GDM1 (cell line): ENCODE results near the gene PLEKHD1.

Experiments
- DNase-seq: peaks from one replicate; lab custom pipeline; 2025; lab: John Stamatoyannopoulos, UW

PLEKHD1 gene

DNA sequence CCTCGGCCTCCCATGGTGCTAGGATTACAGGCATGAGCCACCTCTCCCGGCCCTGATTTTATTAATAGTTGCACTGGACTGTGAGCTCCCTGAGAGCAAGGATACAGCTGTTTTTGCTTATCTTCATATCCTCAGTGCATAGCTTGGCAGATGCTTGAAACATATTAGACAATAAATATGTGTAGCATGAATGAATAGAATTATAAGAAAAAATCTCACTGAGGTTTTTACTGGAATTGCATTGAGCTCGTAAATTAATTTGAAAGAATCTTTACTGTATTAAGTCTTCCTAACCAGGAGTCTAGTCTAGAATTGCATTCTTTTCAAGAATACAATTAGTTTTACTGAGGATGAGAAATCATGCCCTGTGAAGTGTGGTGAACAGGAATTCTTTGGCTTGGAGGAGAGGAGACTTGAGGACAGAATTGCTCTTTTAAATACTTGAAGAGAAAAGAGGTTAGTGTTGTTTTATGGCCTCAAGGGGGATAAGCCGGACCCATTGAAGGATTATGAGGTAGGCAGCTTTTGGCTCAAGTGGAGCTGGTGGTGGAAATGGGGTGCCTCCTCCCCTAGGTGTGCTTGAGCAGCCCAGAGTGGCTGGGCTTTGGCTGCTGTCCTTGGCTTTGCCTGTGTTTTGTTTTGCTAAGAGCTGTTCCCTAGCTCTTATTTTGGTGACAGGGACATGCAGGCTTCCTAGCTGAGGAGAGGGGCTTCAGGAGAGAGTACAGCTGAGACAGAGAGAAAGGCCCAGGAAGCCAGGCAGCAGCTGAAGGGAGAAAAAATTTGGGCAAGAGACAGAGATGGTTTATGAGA, 34.0 kb downstream of the PLEKHD1 start:
- DNase-seq: no peak

DNA sequence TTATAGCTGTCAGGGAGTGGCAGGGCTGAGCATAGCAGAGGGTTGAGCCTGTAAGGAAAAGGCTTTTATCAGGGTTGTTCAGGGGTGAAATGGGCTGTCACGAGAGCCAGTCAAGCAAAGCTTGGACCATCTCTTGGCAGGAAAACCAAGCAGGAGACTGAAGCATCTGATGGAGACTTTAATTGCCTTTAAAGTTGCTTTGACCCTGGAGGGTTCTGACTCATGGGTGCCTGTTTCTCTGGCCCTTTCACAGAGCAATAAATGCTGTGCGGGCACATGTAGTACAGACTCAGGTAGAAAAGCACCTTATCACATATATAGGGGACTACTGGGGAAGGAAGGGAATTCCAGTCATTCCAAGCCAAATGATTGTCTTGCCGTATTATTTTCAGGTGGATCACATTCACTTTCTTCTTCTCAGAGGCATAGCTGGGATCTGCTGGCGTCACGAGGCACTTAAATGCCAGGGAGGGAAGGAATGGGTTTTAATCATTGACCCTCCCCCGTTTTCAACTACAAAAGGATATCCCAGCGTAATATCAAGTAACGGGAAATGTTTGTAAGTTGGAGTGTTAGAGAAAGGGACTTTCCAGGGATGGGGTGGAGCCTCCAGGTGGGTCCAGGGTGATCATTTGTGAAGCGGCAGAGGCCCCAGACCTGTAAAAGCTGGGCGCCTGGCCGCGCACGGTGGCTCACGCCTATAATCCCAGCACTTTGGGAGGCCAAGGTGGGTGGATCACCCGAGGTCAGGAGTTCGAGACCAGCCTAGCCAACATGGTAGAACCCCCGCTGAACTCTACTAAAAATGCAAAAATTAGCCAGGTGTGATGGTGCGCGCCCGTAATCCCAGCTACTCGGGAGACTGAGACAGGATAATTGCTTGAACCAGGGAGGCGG, 34.9 kb downstream of the PLEKHD1 start:
- no peak for DNase-seq

DNA sequence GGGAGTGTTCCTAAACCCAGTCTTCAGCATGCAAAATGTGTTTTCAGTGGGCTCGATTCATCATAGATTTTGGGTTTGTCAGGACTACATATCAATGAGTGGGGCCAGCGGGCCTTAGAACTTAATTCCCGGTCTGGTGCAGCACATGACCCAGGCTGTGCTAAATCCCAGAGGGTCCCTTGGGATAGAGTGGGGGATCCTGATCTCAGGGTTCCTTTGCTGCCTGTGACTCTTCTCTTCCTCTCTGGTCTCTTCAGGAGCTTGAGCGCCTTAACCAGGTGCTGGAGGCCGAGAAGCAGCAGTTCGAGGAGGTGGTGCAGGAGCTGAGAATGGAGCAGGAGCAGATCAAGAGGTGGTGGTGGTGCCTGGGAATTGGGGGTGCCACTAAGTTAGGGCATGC, 37.5 kb downstream of the PLEKHD1 start:
- no peak for DNase-seq

DNA sequence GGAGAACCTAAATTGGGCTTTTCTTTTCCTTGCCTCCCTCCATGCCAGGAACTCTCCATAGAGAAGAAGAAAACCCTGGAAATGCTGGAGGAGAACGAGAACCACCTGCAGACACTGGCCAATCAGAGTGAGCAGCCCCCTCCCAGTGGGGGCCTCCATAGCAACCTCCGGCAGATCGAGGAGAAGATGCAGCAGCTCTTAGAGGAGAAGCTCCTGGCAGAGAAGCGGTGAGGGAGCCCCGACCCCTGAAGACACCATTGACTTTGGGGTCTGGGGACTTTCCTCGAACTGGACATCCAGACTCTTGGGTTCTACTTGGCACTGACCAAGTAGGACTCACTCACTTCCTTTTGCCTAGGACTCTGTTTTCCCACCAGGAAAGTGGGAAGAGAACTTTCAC, 41.4 kb downstream of the PLEKHD1 start:
- DNase-seq: no peak

DNA sequence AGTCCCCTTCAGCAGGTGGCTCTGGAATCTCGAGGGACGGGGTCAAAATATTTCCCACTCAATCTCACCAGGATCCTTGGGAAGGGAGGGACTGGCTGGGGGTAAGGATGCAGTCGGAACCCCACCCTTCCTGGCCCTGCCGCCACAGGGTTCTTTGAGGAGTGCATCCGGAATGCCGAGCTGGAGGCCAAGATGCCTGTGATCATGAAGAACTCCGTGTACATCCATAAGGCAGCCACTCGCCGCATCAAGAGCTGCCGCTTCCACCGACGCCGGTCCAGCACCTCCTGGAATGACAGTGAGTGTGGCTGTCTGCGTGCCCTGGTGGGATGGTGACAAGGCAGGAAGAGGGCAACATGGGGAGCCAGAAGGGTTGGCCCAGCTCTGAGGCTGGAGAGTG, 43.1 kb downstream of the PLEKHD1 start:
- DNase-seq: no peak

DNA sequence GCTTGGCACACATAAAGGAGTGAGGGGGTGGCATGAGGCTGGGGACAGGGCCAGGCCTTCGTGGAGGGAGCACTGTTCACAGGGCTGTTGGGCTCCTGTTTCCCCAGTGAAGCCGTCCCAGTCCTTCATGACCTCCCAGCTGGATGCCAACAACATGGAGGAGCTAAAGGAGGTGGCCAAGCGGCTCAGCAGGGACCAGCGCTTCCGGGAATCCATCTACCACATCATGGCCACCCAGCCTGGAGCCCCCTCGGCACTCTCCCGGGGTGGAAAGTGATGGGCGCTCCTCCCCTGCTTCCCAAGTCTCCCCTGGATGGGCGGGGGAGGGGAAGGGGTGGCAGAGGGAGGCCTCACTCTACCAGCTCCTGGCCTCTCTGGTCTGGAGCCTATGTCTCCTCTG, 43.6 kb downstream of the PLEKHD1 start:
- DNase-seq: no peak

DNA sequence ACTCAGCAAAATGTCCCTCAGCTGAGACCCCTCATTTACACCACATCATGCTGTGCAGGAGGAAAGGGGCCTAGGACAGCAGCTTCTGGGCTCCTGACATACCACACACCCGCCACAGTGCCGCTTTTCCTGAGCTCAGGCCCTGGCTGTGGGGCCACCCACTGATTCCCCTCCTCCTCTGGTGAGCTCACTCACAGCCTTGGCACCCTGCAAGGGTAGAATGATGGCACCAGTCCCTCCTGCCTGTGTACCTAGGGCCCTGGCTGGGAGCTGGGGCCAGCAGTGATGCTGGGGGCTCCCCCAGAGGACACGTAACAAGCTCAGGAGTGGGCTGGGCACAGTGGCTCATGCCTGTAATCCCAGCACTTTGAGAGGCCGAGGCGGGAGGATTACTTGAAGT, 44.4 kb downstream of the PLEKHD1 start:
- DNase-seq: no peak

DNA sequence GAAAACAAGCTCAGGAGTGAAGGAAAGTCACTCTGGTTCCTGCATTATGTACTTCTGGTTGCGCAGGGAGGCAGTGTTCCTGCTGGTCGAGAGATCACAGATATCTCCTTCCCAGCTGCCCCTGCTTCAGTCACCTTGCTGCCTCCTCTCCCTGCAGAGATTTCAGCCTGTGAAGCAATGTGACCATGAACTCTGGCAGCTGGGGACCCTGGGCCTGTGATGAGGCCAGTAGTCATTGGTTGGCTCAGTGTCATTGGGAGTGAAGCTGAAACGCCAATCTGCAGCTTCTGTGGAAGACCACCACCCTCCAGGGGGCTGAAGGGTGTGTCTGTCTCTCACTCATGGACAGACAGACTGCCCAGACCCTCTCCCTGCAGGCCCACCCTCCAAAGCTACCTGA, 45.0 kb downstream of the PLEKHD1 start:
- no peak for DNase-seq

DNA sequence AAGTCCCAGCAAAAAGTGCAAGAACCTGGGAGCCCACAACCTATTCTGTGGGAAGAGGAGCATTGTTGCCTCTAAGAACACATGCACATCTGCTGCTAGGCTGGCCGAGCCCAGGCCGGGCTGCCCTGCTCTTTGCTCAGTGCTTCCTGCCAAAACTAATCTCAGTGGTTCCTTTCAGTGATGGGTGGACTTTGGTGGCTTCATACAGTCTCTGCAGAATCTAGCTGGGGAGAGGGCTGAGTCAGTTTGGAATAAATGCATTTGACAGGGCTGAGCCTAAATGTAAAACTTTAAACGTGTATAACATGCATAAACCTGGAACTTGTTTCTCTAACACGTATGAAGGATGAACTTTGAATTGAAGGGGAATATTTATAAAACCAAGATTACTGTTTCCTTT, 45.6 kb downstream of the PLEKHD1 start:
- no peak for DNase-seq

DNA sequence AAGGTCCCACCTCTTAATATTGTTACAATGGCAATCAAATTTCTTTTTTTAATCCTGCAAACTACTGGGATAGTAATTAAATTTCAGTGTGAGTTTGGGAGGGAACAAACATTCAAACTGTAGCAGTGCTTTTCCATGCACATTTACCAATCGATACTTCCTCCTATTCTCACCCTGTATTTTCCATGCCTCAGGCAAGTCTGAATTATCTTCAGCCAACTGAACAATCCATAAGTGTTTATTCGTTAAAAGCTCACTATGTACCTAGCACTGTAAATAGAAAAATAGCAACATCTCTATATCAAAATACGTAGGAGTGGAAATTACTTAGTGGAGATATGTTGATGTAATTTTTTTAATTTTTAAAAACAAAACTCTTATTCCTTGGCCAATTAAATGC, 46.6 kb downstream of the PLEKHD1 start:
- no peak for DNase-seq

DNA sequence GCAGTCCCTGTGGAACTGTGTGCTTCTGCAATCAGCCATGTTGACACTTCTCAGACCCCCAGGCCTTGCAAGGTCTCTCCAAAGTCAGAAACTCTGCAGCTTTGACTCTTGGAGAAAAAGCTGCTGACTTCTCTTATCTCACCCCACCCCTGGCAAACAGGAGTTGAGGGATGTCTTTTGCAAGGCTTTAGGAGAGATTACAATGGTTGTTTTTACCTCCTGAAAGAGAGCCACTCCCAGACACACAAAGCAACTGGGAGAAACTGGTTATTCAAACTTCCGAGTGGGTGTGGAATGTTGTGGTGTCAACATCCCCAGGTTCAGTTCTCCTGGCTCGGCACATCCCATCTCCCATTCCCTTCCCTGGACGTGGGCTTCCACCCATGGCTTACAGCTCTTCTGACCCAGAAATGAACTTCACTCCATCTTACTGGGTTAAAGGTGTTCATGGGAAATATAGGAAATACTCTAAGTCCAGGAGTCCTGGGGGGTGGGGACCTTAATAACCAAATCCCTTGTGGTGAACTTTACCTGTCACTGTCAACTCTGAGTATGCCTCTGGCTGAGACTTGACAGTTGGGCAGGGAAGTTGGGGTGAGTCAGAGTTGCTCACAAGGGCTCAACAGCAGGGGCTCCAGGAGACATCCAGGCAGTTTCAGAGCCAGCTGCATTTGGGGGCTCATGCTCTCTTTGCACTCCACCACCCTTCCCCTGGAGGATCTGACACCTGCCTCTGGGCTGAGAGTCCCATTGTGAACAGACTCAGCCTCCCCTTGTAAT, 48.2 kb downstream of the PLEKHD1 start:
- DNase-seq: no peak

DNA sequence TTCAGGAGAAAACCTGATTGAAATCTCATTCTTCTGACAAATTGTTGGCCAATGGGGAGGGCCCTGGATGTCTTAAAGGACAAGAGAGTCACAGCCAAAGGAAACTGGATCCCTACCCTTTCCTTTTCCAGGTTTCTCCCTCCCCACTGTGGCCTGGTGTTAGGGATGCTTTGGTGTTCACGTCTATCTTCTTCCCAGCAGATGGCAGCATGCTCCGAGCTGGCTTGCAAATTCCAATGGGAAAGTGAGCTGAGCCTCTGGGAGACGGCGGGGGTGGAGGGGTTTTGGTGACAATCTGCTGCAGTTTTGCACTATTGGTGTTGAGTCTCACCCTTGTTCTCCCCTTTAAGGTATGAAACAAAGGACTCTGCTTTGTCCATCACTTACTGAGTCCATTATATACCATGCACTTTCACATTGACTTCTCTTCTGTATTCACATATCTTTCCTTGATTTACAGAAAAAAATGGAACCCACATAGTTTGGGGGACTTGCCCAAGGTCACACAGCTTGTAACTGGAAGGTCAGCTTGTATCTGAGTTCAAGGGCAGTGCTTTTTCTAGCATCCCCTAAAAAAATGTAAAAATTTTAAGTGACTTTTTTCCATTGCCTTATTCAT, 50.8 kb downstream of the PLEKHD1 start:
- DNase-seq: no peak

DNA sequence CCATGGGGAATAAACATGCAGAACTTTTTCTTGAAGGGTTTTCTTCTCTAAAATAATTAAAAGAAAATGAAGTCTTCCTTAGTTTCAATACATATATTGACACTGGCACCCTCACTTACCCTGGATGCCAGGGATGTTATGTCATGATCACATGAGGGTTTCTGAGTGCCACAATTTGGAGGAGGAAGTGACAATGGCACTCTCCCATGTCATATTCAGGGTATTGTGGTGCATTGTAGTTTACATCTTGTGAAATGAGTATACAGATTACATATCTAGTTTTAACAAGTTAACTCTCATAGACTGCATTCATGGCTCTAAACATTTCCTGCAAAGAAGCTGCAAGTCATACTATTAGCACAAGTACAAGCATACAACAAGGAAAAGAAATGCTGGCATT, 52.4 kb downstream of the PLEKHD1 start:
- no peak for DNase-seq

DNA sequence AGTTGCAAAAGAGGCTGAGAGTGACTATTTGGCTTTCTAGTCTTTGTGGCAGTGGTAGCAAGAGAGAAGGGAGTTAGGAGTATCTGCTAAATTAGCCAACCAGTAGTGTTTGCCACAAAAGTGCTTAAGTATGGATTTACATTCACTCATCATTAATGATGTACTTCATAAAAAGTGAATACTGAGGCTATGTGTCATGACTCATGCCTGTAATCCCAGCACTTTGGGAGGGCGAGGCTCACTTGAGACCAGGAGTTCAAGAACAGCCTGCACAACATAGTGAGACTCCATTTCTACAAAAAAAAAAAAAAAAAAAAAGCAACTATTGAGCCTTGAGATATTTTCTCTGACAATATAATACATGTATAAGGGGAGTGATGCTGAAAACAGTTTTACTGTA, 53.4 kb downstream of the PLEKHD1 start:
- no peak for DNase-seq

DNA sequence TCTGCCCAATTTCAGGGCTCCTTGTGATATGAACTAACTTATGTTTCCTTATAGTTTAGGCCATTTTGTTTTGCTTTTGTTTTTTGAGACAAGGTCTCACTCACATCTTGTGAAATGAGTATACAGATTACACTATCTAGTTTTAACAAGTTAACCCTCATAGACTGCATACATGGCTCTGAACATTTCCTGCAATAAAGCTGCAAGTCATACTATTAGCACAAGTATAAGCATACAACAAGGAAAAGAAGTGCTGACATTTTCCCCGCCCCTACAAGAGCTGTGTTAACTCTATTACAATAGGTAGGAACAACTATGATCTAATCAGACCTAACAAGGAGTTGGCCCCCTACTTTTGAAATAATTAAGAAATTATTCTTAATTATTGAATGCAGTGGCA, 54.2 kb downstream of the PLEKHD1 start:
- DNase-seq: no peak

DNA sequence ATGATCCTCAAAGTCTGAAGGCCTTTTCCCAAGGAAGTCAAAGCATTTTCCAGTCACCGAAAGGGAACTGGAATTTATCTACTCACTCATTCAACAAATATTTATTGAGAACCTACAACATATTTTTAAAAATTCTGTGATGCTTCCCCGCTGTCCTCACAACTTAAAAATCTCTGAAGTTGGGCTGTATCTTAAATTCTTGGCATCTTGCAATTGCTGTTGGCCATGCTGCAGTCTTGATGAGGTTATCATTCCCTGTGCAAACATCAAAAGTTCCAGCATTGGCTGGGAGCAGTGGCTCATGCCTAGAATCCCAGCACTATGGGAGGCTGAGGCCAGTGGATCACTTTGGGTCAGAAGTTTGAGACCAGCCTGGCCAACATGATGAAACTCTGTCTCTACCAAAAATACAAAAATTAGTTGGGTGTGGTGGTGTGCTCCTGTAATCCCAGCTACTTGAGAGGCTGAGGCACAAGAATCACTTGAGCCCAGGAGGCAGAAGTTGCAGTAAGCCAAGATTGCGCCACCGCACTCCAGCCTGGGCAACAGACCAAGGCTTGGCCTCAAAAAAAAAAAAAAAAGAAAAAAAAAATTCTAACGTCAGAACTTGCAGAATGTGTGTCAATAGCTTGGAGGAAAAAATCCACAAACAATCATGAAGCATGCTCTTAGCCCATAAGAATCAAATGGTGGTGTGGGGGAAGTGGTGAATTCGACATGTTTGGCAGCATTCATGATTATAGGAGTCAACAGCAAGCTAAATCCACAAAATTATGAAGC, 55.3 kb downstream of the PLEKHD1 start:
- DNase-seq: no peak

DNA sequence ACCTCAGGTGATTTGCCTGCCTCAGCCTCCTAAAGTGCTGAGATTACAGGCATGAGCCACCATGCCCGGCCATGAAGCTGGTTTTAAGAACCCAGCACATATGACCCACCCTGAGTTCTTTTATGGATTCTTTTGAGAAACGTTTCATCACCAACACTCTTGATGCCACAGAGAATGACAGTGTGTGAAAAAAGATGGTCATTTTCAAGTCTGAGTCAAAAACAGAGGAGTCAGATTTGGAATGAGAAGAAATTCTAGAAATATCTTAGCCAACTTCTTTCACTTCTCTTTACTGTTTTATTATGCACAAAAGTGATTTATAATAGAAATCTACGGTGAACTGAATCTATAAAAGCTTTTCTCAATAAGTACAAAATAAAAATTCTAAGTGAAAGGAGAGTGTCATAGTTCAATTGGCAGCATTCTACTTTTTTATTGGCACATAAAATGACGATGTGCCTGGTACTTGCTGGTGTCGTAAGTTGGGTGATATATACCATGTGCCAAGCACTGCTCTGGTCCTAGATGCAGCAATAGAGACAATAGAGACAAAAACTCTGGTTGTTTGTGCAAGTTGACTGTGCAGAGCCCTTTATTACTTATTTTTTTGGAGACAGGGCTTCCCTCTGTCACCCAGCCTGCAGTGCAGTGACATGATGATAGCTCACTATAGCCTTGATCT, 56.3 kb downstream of the PLEKHD1 start:
- no peak for DNase-seq

DNA sequence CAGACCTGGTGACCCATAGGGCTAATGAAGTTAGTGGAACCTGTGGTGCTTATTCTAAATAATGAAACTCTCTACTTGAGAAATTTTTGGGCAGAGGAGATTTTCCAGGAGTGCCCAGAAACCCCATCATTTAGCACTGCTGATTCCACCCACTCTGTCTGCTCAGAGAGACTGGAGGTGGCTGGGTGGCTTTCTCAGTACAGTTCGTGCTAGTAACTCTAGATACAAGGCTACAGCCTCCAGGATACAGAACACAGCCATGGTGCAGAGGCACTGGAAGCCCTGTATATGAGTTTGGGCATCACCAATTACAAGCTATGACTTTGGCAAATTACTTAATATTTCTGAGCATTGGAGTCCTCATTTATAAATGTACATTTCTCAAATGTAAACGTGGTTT, 57.8 kb downstream of the PLEKHD1 start:
- DNase-seq: no peak

DNA sequence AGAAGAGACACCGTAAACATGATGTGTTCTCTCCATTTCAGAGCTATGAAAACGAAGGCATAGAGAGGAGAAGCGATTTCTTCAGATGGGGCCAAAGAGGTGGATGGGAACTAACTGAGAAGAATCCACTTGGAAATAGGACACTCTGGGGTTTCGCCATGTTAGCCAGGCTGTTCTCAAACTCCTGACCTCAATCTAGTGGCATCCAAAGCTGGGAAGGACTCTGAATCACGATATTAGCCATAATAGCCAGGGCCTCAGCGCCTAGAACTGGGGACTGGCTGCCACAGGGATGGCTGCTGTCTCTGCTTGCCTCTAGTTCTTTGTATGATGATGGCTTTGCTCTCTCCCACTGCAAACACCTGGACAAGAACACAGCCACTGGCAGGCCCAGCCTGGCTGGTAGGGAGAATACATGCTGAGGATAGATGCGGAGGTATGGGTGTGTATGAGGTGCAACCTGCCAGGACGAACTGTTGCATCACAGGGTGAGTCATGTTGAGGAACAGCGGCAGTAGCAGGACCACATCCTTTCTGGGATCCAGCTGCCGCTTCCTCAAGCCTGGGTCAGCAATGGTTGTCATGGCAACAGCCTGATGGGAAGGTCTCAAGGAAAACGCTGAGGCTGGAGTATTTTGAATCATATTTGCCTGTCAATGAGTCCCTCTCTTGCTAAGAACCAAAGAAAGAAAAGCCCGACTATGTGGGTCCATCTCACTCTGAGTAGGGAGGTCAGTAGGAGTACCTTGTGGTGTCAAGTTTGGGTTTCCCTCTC, 59.0 kb downstream of the PLEKHD1 start:
- peak; percentile 63 for DNase-seq
